ENCODE results near the gene HP1BP3. TPM values are rescaled to one million over a fixed set of nuclear protein-coding genes. Genes with fewer than 3 reads are reported as not detected.

Gene HP1BP3
- total and polyA plus RNA-seq, 2 of the 4 experiments (the other 2 are of a cell fraction), result 88.4 to 151 TPM

GRCh38 chr1:20793236-20793635 lies 6.1 kb upstream of the HP1BP3 start:
- ATAC-seq (ENCODE audit: low read depth) (no peak), DNase-seq (no peak)
- Histone ChIP-seq H2BK120ac (ENCODE audit: low read depth, low read length) (no peak overlapping the region), H3K23ac (ENCODE audit: low read depth, low read length) (no peak overlapping the region), H3K27me3 (ENCODE audit: control insufficient read depth, insufficient read depth, low read length) (no peaks in the 10 kb centered on the region), H2AK9ac (replicated peaks; ENCODE audit: low read depth, low read length, poor library complexity) (no peak overlapping the region), H4K91ac (ENCODE audit: insufficient read depth, low read depth, low read length) (no peak overlapping the region), H4K8ac (ENCODE audit: low read depth in 2 of 2, low read length in 2 of 2) (no peak overlapping the region), H3K4me2 (ENCODE audit: low read depth, low read length) (no peak overlapping the region), H3K27ac (ENCODE audit: insufficient read depth, low read length) (no peak overlapping the region), H3K9me1 (ENCODE audit: insufficient read depth, low read length) (peaks cover 4% of the 10 kb centered on the region; the same call in 1 of the 2 replicates), H3K4ac (ENCODE audit: low read depth, low read length) (no peak overlapping the region), H2BK15ac (ENCODE audit: low read depth, low read length) (no peak overlapping the region), H4K5ac (ENCODE audit: low read depth, low read length) (no peak overlapping the region), H3K4me3 (ENCODE audit: insufficient read depth, low read depth, low read length) (no peak overlapping the region), H3K14ac (replicated peaks; ENCODE audit: low read depth, low read length) (no peak overlapping the region), H3K18ac (ENCODE audit: low read depth, low read length) (no peak overlapping the region), H3K56ac (ENCODE audit: extremely low read depth, insufficient read depth, low read length) (no peak overlapping the region), H2BK5ac (ENCODE audit: low read depth, low read length, poor library complexity, severe bottlenecking) (no peak overlapping the region), H3K9me3 (ENCODE audit: control insufficient read depth, insufficient read depth, low read length) (no peaks in the 10 kb centered on the region), H2BK20ac (ENCODE audit: low read depth, low read length) (no peak overlapping the region), H3K79me1 (ENCODE audit: low read depth in 1 of 2, low read length in 2 of 2) (peaks cover 3 to 12% of the 10 kb centered on the region in 2 experiments; a peak in 3 of 4 replicates), H4K20me1 (ENCODE audit: insufficient read depth, low read length) (no peaks in the 10 kb centered on the region), H3K4me1 (ENCODE audit: control insufficient read depth, insufficient read depth, low read length) (peaks cover 5% of the 10 kb centered on the region; the same call in 1 of the 2 replicates), H3K36me3 (ENCODE audit: control insufficient read depth, insufficient read depth, low read length) (0 out of 2 replicates have a peak, but pooled peaks cover 1% of the 10 kb centered on the region), H2AFZ (replicated peaks; ENCODE audit: low read length, poor library complexity) (no peak overlapping the region), H2AK5ac (ENCODE audit: low read depth, low read length) (no peak overlapping the region), H3K9ac (ENCODE audit: low read depth, low read length) (no peak overlapping the region)
- ChIA-PET CTCF (no interaction called here), POLR2A (ENCODE audit: unreplicated experiment) (no interaction called here)
- no CpG with 5 or more reads among the region's 4 CpGs for WGBS, 2 experiments (ENCODE audit: extremely low coverage in 2 of 2, insufficient read length in 1 of 2)
- no TSS peak for BruUV-seq (replicated peaks)
- intact Hi-C loops (cut with micrococcal nuclease) (no loop called here), dilution Hi-C loops (cut with HindIII; ENCODE audit: low sequenced_read_pairs, unreplicated experiment) (no loop called here), in situ Hi-C loops (cut with MboI; ENCODE audit: low sequenced_read_pairs) (no loop called here)
- TF ChIP-seq, protein P1, sequence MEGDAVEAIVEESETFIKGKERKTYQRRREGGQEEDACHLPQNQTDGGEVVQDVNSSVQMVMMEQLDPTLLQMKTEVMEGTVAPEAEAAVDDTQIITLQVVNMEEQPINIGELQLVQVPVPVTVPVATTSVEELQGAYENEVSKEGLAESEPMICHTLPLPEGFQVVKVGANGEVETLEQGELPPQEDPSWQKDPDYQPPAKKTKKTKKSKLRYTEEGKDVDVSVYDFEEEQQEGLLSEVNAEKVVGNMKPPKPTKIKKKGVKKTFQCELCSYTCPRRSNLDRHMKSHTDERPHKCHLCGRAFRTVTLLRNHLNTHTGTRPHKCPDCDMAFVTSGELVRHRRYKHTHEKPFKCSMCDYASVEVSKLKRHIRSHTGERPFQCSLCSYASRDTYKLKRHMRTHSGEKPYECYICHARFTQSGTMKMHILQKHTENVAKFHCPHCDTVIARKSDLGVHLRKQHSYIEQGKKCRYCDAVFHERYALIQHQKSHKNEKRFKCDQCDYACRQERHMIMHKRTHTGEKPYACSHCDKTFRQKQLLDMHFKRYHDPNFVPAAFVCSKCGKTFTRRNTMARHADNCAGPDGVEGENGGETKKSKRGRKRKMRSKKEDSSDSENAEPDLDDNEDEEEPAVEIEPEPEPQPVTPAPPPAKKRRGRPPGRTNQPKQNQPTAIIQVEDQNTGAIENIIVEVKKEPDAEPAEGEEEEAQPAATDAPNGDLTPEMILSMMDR (conservative IDR thresholded peaks at IDR 0.05; ENCODE audit: low read depth, low read length), result no peak
- TF ChIP-seq BHLHE40 (IDR thresholded peaks at IDR 0.05; ENCODE audit: low read depth, low read length), result no peak
- no peak for TF ChIP-seq MAFK (IDR thresholded peaks at IDR 0.05; ENCODE audit: low read depth, low read length)
- TF ChIP-seq CHD1 (IDR thresholded peaks at IDR 0.05; ENCODE audit: low read depth, low read length), result no peak
- no peak for TF ChIP-seq RAD21 (IDR thresholded peaks at IDR 0.05; ENCODE audit: low read length)
- no peak for TF ChIP-seq ELK1 (IDR thresholded peaks at IDR 0.05; ENCODE audit: borderline replicate concordance, low read depth, low read length)
- no peak for TF ChIP-seq RCOR1 (IDR thresholded peaks at IDR 0.05; ENCODE audit: insufficient replicate concordance, low read length)
- TF ChIP-seq NFE2L2 (IDR thresholded peaks at IDR 0.05; ENCODE audit: low read depth, low read length), result no peak
- TF ChIP-seq RFX5 (IDR thresholded peaks at IDR 0.05; ENCODE audit: low read depth, low read length), result no peak
- no peak for TF ChIP-seq CEBPB (IDR thresholded peaks at IDR 0.05; ENCODE audit: low read depth, low read length)
- TF ChIP-seq FOS (IDR thresholded peaks at IDR 0.05; ENCODE audit: low read depth, low read length), result no peak
- TF ChIP-seq MAZ (IDR thresholded peaks at IDR 0.05; ENCODE audit: borderline replicate concordance, low read depth, low read length), result no peak
